Activated T-helper 1 cell treated with anti-CD3 and anti-CD28 coated beads, Interleukin-12 subunit alpha, Interleukin-12 subunit beta, Interleukin-2, Interleukin-4 antibody, amounts not matched to agents 30 ng/mL and 10 ng/mL and 1 ng/mL, durations not matched to agents 14 hours and 24 hours and 36 hours (primary cell): ENCODE results near the gene MTRF1. TPM values are rescaled to one million over a fixed set of nuclear protein-coding genes. Genes with fewer than 3 reads are reported as not detected.
A peak's percentile ranks its signal among the peaks of the same experiment; 100 is the strongest.

Source experiments
- DNase-seq: peaks from one replicate; pipeline ENCODE4 v3.0.0; 2021; ENCODE audit warnings: low spot score
- H3K27ac Mint-ChIP-seq: one replicate; pipeline ENCODE4 v1.8.0; 2021; ENCODE audit warnings: mild to moderate bottlenecking, mixed read lengths
- H3K27me3 Mint-ChIP-seq: one replicate; pipeline ENCODE4 v1.8.0; 2022; ENCODE audit warnings: mild to moderate bottlenecking, moderate library complexity, mixed read lengths; ENCODE audit not compliant: insufficient read depth
- H3K36me3 Mint-ChIP-seq: one replicate; pipeline ENCODE4 v1.8.0; 2021; ENCODE audit warnings: low read depth, mixed read lengths
- H3K4me1 Mint-ChIP-seq: one replicate; pipeline ENCODE4 v1.8.0; 2021; ENCODE audit warnings: low read depth, mixed read lengths
- H3K4me3 Mint-ChIP-seq: one replicate; pipeline ENCODE4 v1.8.0; 2021; ENCODE audit warnings: mild to moderate bottlenecking, moderate library complexity, mixed read lengths
- H3K9me3 Mint-ChIP-seq: one replicate; pipeline ENCODE4 v1.8.0; 2021; ENCODE audit warnings: mixed read lengths
- intact Hi-C: fragments of 100-400 bp; cut with micrococcal nuclease; formaldehyde crosslinking; loops from one replicate; pipeline ENCODE4 v1.15.1; 2024
- total RNA-seq: library from RNA; stranded (reverse); gene quantifications from 2 replicates; pipeline ENCODE4 v1.2.3, GENCODE V29; 2022

Gene MTRF1
- total RNA-seq: 17.5 and 20.2 TPM in 2 replicates

GRCh38 chr13:41263261-41263971, at the start of gene MTRF1:
TSS of gene MTRF1 (minus strand) at chr13:41263576. CDS start at chr13:41260907, 2,669 bp downstream.
- Mint-ChIP-seq H3K9me3 (peaks cover 8% of the 10 kb centered on the region), H3K4me3 (peak within 1 kb of the TSS; percentile 95), H3K36me3 (peaks cover 13% of the 10 kb centered on the region), H3K27ac (peak within 1 kb of the TSS; percentile 100), H3K27me3 (no peaks in the 10 kb centered on the region), H3K4me1 (peaks cover 12% of the 10 kb centered on the region)
- intact Hi-C loops: loop anchor here (1.0 to 2.0 kb wide), 9 partner anchors 48 to 1009 kb away; partner anchors contain the start of genes AKAP11, KBTBD6, KBTBD7 and MRPS31
- DNase-seq: peak; percentile 72

- Mint-ChIP-seq H3K4me3 (peak overlapping the region; percentile 65), H3K36me3 (peaks cover 10% of the 10 kb centered on the region), H3K9me3 (no peaks in the 10 kb centered on the region), H3K4me1 (peaks cover 48% of the 10 kb centered on the region), H3K27me3 (no peaks in the 10 kb centered on the region), H3K27ac (no peak overlapping the region)
- intact Hi-C loops: loop anchor here (2.0 to 10.0 kb wide), 3 partner anchors 16 to 732 kb away; partner anchors contain the start of gene DGKH
- no peak for DNase-seq
Measured at GRCh38 chr13:41313117-41313516, 49.7 kb upstream of the MTRF1 start.

GRCh38 chr13:41312176-41312500, 48.8 kb upstream of the MTRF1 start:
- Mint-ChIP-seq H3K4me3 (peak overlapping the region; percentile 94), H3K36me3 (peaks cover 5% of the 10 kb centered on the region), H3K27me3 (peaks cover 2% of the 10 kb centered on the region), H3K4me1 (peaks cover 43% of the 10 kb centered on the region), H3K9me3 (no peaks in the 10 kb centered on the region), H3K27ac (peak overlapping the region; percentile 83)
- DNase-seq: no peak
- intact Hi-C loops: loop anchor here (2.0 to 10.0 kb wide), 3 partner anchors 17 to 733 kb away; partner anchors contain the start of gene DGKH

GRCh38 chr13:41311406-41312175, 48.2 kb upstream of the MTRF1 start:
- intact Hi-C loops: loop anchor here (1.0 to 10.0 kb wide), 9 partner anchors 17 to 733 kb away; partner anchors contain the start of genes DGKH, KBTBD6, KBTBD7 and MTRF1
- Mint-ChIP-seq H3K36me3 (peaks cover 5% of the 10 kb centered on the region), H3K4me3 (peak overlapping the region; percentile 94), H3K9me3 (no peaks in the 10 kb centered on the region), H3K27me3 (peaks cover 2% of the 10 kb centered on the region), H3K27ac (peak overlapping the region; percentile 83), H3K4me1 (peaks cover 38% of the 10 kb centered on the region)
- peak; percentile 46 for DNase-seq

GRCh38 chr13:41310963-41311405, 47.6 kb upstream of the MTRF1 start, which contains the start of gene NAA16:
TSS of gene NAA16 (plus strand) at chr13:41311267. CDS start at chr13:41311529, 262 bp downstream.
- H3K4me3 Mint-ChIP-seq: peak within 1 kb of the TSS; percentile 94
- H3K27me3 Mint-ChIP-seq: peaks cover 2% of the 10 kb centered on the region
- intact Hi-C loops: loop anchor here (1.0 to 10.0 kb wide), 8 partner anchors 42 to 734 kb away; partner anchors contain the start of genes DGKH, KBTBD6, KBTBD7 and MTRF1
- H3K9me3 Mint-ChIP-seq: no peaks in the 10 kb centered on the region
- peaks cover 38% of the 10 kb centered on the region for H3K4me1 Mint-ChIP-seq
- DNase-seq: peak; percentile 92
- H3K36me3 Mint-ChIP-seq: peaks cover 5% of the 10 kb centered on the region
- H3K27ac Mint-ChIP-seq: peak within 1 kb of the TSS; percentile 83

GRCh38 chr13:41307884-41308640, 44.7 kb upstream of the MTRF1 start:
- peaks cover 2% of the 10 kb centered on the region for H3K27me3 Mint-ChIP-seq
- no peak overlapping the region for H3K4me3 Mint-ChIP-seq
- DNase-seq: no peak
- intact Hi-C loops: no loop called here
- H3K4me1 Mint-ChIP-seq: peaks cover 13% of the 10 kb centered on the region
- H3K36me3 Mint-ChIP-seq: no peaks in the 10 kb centered on the region
- H3K9me3 Mint-ChIP-seq: no peaks in the 10 kb centered on the region
- H3K27ac Mint-ChIP-seq: no peak overlapping the region

GRCh38 chr13:41306271-41307145, 43.1 kb upstream of the MTRF1 start:
- intact Hi-C loops: no loop called here
- Mint-ChIP-seq H3K36me3 (no peaks in the 10 kb centered on the region), H3K4me3 (no peak overlapping the region), H3K9me3 (no peaks in the 10 kb centered on the region), H3K4me1 (peaks cover 13% of the 10 kb centered on the region), H3K27me3 (peaks cover 2% of the 10 kb centered on the region), H3K27ac (no peak overlapping the region)
- DNase-seq: no peak

- intact Hi-C loops: no loop called here
- H3K9me3 Mint-ChIP-seq: no peaks in the 10 kb centered on the region
- no peak overlapping the region for H3K27ac Mint-ChIP-seq
- no peak overlapping the region for H3K4me3 Mint-ChIP-seq
- no peak for DNase-seq
- H3K27me3 Mint-ChIP-seq: peaks cover 4% of the 10 kb centered on the region
- no peaks in the 10 kb centered on the region for H3K36me3 Mint-ChIP-seq
- peaks cover 5% of the 10 kb centered on the region for H3K4me1 Mint-ChIP-seq
Measured at GRCh38 chr13:41304551-41304950, 41.2 kb upstream of the MTRF1 start.

- Mint-ChIP-seq H3K27ac (no peak overlapping the region), H3K27me3 (peaks cover 8% of the 10 kb centered on the region), H3K4me3 (no peak overlapping the region), H3K9me3 (no peaks in the 10 kb centered on the region), H3K36me3 (no peaks in the 10 kb centered on the region), H3K4me1 (peaks cover 6% of the 10 kb centered on the region)
- DNase-seq: no peak
- intact Hi-C loops: no loop called here
Measured at GRCh38 chr13:41302743-41303142, 39.4 kb upstream of the MTRF1 start.

GRCh38 chr13:41299316-41300094, 36.1 kb upstream of the MTRF1 start:
- peaks cover 6% of the 10 kb centered on the region for H3K4me1 Mint-ChIP-seq
- peaks cover 6% of the 10 kb centered on the region for H3K9me3 Mint-ChIP-seq
- intact Hi-C loops: no loop called here
- H3K27me3 Mint-ChIP-seq: peaks cover 8% of the 10 kb centered on the region
- H3K27ac Mint-ChIP-seq: no peak overlapping the region
- no peak for DNase-seq
- H3K4me3 Mint-ChIP-seq: no peak overlapping the region
- H3K36me3 Mint-ChIP-seq: no peaks in the 10 kb centered on the region

GRCh38 chr13:41296879-41297646, 33.7 kb upstream of the MTRF1 start:
- Mint-ChIP-seq H3K27me3 (peaks cover 8% of the 10 kb centered on the region), H3K9me3 (peaks cover 10% of the 10 kb centered on the region), H3K4me1 (peaks cover 6% of the 10 kb centered on the region), H3K4me3 (no peak overlapping the region), H3K36me3 (no peaks in the 10 kb centered on the region), H3K27ac (no peak overlapping the region)
- DNase-seq: no peak
- intact Hi-C loops: no loop called here
